Gastrocnemius medialis (tissue), 4 donors: ENCODE measurements around the gene CD48.
A peak's percentile ranks its signal among the peaks of the same experiment; 100 is the strongest.

Experiments used
- CTCF ChIP-seq, 5 experiments: fragments of 450-650 bp in 3 of 5; fragments of 200-600 bp in 2 of 5; sonication (generic) in 2 of 5; IDR thresholded peaks in 4 of 5; conservative IDR thresholded peaks in 1 of 5; 1 replicate in 4 of 5; 2 replicates in 1 of 5; pipeline ENCODE4 v1.5.1; 2016 to 2019; ENCODE audit warnings: antibody characterized with exemption in 5 of 5, mild to moderate bottlenecking in 3 of 5, moderate library complexity in 3 of 5
- POLR2A ChIP-seq, 2 donors: fragments of 450-650 bp; IDR thresholded peaks; one replicate each; pipeline ENCODE4 v1.6.1; 2017; ENCODE audit warnings: antibody characterized with exemption in 2 of 2, mild to moderate bottlenecking in 2 of 2, moderate library complexity in 2 of 2

- TF ChIP-seq CTCF (IDR thresholded peaks at IDR 0.05 in 4 of 5, conservative IDR thresholded peaks at IDR 0.05 in 1 of 5) (peak; percentile 23 to 52 (median 50)), POLR2A (IDR thresholded peaks at IDR 0.05) (no peak)
Observed at GRCh38 chr1:160726498-160727315, 15.1 kb upstream of the CD48 start.
